KMS-11 (cell line): Measurements from ENCODE around the gene ALS2.

Experiments used
- H2AFZ ChIP-seq: fragments of 200-600 bp; sonication (generic); 2 replicates; pipeline ENCODE4 v1.6.1; 2016; ENCODE audit warnings: antibody characterized with exemption, mixed run types, low read depth
- H3K27ac ChIP-seq: fragments of 200-600 bp; sonication (generic); 2 replicates; pipeline ENCODE4 v1.6.1; 2016; ENCODE audit warnings: mild to moderate bottlenecking, mixed run types
- H3K27me3 ChIP-seq: fragments of 200-600 bp; sonication (generic); 2 replicates; pipeline ENCODE4 v1.6.1; 2017; ENCODE audit warnings: mild to moderate bottlenecking, low read depth, mixed run types, moderate library complexity; ENCODE audit not compliant: insufficient read depth
- H3K36me3 ChIP-seq: fragments of 200-600 bp; sonication (generic); 2 replicates; pipeline ENCODE4 v1.6.1; 2017; ENCODE audit warnings: mild to moderate bottlenecking, mixed run types; ENCODE audit not compliant: insufficient read depth
- H3K4me1 ChIP-seq: fragments of 200-600 bp; sonication (generic); 2 replicates; pipeline ENCODE4 v1.6.1; 2016; ENCODE audit warnings: mild to moderate bottlenecking, low read depth, mixed run types; ENCODE audit not compliant: poor library complexity, severe bottlenecking
- H3K4me2 ChIP-seq: fragments of 200-600 bp; sonication (generic); 2 replicates; pipeline ENCODE4 v1.7.0; 2016; ENCODE audit warnings: mild to moderate bottlenecking, mixed run types
- H3K4me3 ChIP-seq: fragments of 200-600 bp; sonication (generic); IDR thresholded peaks from 2 replicates; pipeline ENCODE4 v1.6.1; 2017; ENCODE audit warnings: low read depth, low read length, mixed read lengths; ENCODE audit not compliant: insufficient read depth
- H3K79me2 ChIP-seq: fragments of 200-600 bp; sonication (generic); 2 replicates; pipeline ENCODE4 v1.6.1; 2016; ENCODE audit warnings: low read depth, mixed run types; ENCODE audit not compliant: insufficient read depth
- H3K9ac ChIP-seq: fragments of 200-600 bp; sonication (generic); 2 replicates; pipeline ENCODE4 v1.6.1; 2016; ENCODE audit warnings: mild to moderate bottlenecking, mixed run types
- H4K20me1 ChIP-seq: fragments of 200-600 bp; sonication (generic); 2 replicates; pipeline ENCODE4 v1.6.1; 2016; ENCODE audit warnings: mild to moderate bottlenecking, mixed run types; ENCODE audit not compliant: insufficient read depth
- TF ChIP-seq, protein P1 (sequence below): fragments of 200-600 bp; sonication (generic); conservative IDR thresholded peaks from 2 replicates; pipeline ENCODE4 v1.6.1; 2017; ENCODE audit warnings: low read depth, mild to moderate bottlenecking, antibody characterized with exemption, low read length, moderate library complexity, mixed read lengths

ALS2 gene

GRCh38 chr2:201701646-201702045 lies 79.1 kb downstream of the ALS2 start:
- H3K4me2 ChIP-seq, result no peak overlapping the region
- H3K4me3 ChIP-seq, result no peak overlapping the region
- H3K36me3 ChIP-seq, result no peaks in the 10 kb centered on the region
- H3K9ac ChIP-seq, result no peak overlapping the region
- H3K79me2 ChIP-seq, result no peaks in the 10 kb centered on the region
- no peak overlapping the region for H2AFZ ChIP-seq
- no peaks in the 10 kb centered on the region for H4K20me1 ChIP-seq
- H3K27me3 ChIP-seq, result no peaks in the 10 kb centered on the region
- H3K27ac ChIP-seq, result no peak overlapping the region
- H3K4me1 ChIP-seq, result no peaks in the 10 kb centered on the region
- TF ChIP-seq, protein P1, sequence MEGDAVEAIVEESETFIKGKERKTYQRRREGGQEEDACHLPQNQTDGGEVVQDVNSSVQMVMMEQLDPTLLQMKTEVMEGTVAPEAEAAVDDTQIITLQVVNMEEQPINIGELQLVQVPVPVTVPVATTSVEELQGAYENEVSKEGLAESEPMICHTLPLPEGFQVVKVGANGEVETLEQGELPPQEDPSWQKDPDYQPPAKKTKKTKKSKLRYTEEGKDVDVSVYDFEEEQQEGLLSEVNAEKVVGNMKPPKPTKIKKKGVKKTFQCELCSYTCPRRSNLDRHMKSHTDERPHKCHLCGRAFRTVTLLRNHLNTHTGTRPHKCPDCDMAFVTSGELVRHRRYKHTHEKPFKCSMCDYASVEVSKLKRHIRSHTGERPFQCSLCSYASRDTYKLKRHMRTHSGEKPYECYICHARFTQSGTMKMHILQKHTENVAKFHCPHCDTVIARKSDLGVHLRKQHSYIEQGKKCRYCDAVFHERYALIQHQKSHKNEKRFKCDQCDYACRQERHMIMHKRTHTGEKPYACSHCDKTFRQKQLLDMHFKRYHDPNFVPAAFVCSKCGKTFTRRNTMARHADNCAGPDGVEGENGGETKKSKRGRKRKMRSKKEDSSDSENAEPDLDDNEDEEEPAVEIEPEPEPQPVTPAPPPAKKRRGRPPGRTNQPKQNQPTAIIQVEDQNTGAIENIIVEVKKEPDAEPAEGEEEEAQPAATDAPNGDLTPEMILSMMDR, result no peak

- no peak overlapping the region for H3K4me3 ChIP-seq
- H3K9ac ChIP-seq, result no peak overlapping the region
- no peaks in the 10 kb centered on the region for H3K79me2 ChIP-seq
- no peaks in the 10 kb centered on the region for H4K20me1 ChIP-seq
- H3K36me3 ChIP-seq, result no peaks in the 10 kb centered on the region
- H3K4me1 ChIP-seq, result no peaks in the 10 kb centered on the region
- no peak overlapping the region for H3K27ac ChIP-seq
- H2AFZ ChIP-seq, result no peak overlapping the region
- TF ChIP-seq, protein P1, result no peak
- no peaks in the 10 kb centered on the region for H3K27me3 ChIP-seq
- no peak overlapping the region for H3K4me2 ChIP-seq
Measured at GRCh38 chr2:201699416-201699815, 81.3 kb downstream of the ALS2 start.

DNA sequence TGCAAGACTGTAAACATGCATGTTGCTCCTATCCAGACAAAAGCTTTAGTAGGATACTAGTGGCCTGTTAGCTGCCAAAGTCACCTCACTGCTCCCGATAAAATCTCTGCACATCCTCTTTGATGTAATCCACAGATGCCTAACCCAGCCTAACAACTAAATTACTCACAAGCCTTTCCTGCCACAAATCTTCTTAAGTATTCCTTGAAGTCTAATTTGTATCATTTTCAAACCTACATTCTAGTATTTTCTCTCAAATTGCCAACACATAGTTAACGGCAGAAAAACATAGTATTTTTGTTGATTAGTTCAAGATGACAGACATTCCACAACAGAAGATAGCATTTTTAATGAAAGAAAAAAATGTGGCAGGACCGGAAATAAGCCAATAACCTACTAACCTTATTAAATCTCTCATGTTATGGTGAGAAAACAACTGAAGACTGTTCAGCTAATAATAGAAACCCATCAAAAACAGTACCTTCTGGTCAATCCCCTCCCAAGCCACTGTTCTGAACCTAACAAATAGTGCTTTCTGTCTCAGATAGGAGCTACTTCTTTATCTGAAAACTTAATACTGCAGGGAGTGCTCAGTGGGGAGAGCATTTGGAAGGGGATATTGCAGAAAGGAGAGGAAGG lies 82.0 kb downstream of the ALS2 start, which contains the start of gene MPP4:
TSS of gene MPP4 (minus strand) at position 57 of the 639 bp plus-strand sequence. CDS start 4,690 bp downstream, outside the sequence.
- TF ChIP-seq, protein P1, result no peak
- Histone ChIP-seq H3K4me1 (no peaks in the 10 kb centered on the region), H3K9ac (no peak within 1 kb of the TSS), H3K79me2 (no peaks in the 10 kb centered on the region), H3K36me3 (no peaks in the 10 kb centered on the region), H2AFZ (no peak within 1 kb of the TSS), H3K27ac (no peak within 1 kb of the TSS), H3K27me3 (no peaks in the 10 kb centered on the region), H4K20me1 (no peaks in the 10 kb centered on the region), H3K4me2 (no peak within 1 kb of the TSS), H3K4me3 (no peak within 1 kb of the TSS)

DNA sequence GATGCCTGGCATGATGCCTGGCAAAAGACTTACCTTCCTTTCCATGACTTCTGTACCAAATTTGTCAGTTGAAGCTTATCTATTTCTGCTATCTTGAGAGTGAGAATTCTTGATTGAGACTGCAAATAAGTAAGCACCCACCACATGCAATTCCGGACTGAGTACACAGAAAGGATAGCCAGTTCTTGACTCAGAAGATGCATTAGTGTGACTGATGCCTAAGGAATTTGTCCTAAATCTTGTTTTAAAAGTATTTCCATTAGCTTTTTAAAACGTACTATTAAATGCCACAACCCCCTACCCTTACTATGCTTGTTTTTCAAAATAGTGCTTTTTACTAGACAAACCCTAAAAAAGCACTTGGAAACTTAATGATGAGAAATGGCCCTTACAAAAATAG lies 82.8 kb downstream of the ALS2 start:
- Histone ChIP-seq H2AFZ (no peak overlapping the region), H4K20me1 (no peaks in the 10 kb centered on the region), H3K4me1 (no peaks in the 10 kb centered on the region), H3K4me2 (no peak overlapping the region), H3K27me3 (no peaks in the 10 kb centered on the region), H3K4me3 (no peak overlapping the region), H3K79me2 (no peaks in the 10 kb centered on the region), H3K9ac (no peak overlapping the region), H3K36me3 (no peaks in the 10 kb centered on the region), H3K27ac (no peak overlapping the region)
- TF ChIP-seq, protein P1, result no peak
